ENCODE results near the gene LGALS7B.
"Not testable (repeated sequence)": the region's sequence is repeated elsewhere in the genome, so short reads cannot be mapped to it uniquely, and the experiment has no call there.

Gene LGALS7B

DNA sequence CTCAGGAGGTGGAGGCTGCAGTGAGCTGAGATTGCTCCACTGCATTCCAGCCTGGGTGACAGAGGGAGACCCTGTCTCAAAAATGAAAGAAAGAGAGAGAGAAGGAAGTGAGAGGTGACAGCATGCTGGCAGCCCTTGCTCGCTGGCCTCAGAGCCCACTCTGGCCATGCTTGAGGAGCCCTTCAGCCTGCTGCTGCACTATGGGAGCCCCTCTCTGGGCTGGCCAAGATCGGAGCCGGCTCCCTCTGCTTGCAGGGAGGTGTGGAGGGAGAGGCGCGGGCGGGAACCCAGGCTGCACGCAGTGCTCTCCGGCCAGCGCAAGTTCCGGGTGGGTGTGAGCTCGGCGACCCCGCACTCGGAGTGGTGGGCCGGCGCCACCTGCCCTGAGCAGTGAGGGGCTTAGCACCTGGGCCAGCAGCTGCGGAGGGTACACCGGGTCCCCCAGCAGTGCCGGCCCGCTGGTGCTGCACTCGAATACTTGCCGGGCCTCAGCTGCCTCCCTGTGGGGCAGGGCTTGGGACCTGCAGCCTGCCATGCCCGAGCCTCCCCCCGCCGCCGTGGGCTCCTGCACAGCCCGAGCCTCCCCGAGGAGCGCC is 32.3 kb downstream of the LGALS7B start:
- H3K27me3 ChIP-seq (ENCODE audit: control insufficient read depth, insufficient read depth, low read length); H3K9me3 ChIP-seq (ENCODE audit: control insufficient read depth, insufficient read depth, low read length); H3K27ac ChIP-seq (ENCODE audit: low read length); H3K4me3 ChIP-seq (ENCODE audit: low read length); H3K4me1 ChIP-seq (ENCODE audit: control insufficient read depth, insufficient read depth, low read length); DNase-seq (ENCODE audit: low read depth, low spot score); H3K36me3 ChIP-seq (ENCODE audit: control insufficient read depth, insufficient read depth, low read length): not testable (repeated sequence)
- no CpG with 5 or more reads among the region's 29 CpGs for WGBS (ENCODE audit: insufficient coverage, insufficient read length)

DNA sequence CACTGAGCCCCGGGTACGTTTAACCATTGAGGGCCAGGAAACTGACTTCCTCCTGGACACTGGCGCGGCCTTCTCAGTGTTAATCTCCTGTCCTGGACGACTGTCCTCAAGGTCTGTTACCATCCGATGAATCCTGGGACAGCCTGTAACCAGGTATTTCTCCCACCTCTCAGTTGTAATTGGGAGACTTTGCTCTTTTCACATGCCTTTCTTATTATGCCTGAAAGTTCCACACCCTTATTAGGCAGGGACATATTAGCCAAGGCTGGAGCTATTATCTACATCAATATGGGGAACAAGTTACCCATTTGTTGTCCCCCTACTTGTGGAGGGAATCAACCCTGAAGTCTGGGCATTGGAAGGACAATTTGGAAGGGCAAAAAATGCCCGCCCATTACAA is 36.9 kb downstream of the LGALS7B start:
- no CpG with 5 or more reads among the region's 7 CpGs for WGBS (ENCODE audit: insufficient coverage, insufficient read length)
- not testable (repeated sequence) for H3K27me3 ChIP-seq (ENCODE audit: control insufficient read depth, insufficient read depth, low read length); H3K36me3 ChIP-seq (ENCODE audit: control insufficient read depth, insufficient read depth, low read length); H3K27ac ChIP-seq (ENCODE audit: low read length); H3K4me3 ChIP-seq (ENCODE audit: low read length); H3K9me3 ChIP-seq (ENCODE audit: control insufficient read depth, insufficient read depth, low read length); DNase-seq (ENCODE audit: low read depth, low spot score); H3K4me1 ChIP-seq (ENCODE audit: control insufficient read depth, insufficient read depth, low read length)

DNA sequence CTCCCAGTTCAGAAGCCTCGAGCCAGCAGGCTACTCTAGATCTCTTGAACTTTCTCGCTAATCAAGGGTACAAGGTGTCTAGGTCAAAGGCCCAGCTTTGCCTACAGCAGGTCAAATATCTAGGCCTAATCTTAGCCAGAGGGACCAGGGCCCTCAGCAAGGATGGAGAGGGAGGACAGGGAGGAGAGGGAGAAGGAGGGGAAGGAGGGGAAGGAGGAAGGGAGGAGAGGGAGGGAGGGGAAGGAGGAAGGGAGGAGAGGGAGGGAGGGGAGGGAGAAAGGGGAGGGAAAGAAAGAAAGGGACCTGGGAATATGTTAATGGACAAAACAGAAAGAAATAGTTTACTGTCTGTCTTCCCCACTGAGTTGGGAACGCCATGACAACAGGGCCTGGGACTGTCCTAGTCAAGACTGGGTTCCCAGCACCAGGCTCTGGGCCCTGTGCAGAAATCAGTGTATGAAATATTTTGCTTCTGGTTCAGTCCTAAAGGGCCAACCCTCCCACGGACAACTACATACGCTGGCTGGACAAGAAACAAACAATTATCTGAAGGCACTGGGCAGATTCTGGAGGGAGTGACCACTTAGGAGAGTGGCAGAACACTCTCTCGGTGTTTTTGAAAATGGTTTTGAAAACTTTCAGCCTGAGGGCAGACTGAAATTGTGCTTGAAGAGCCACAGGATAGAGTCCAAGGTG is 38.0 kb downstream of the LGALS7B start:
- Histone ChIP-seq H3K4me3 (ENCODE audit: low read length) (no peak overlapping the region), H3K9me3 (ENCODE audit: control insufficient read depth, insufficient read depth, low read length) (no peaks in the 10 kb centered on the region), H3K27me3 (ENCODE audit: control insufficient read depth, insufficient read depth, low read length) (no peaks in the 10 kb centered on the region), H3K27ac (ENCODE audit: low read length) (no peak overlapping the region), H3K36me3 (ENCODE audit: control insufficient read depth, insufficient read depth, low read length) (peaks cover 3% of the 10 kb centered on the region; the same call in 1 of the 2 replicates), H3K4me1 (ENCODE audit: control insufficient read depth, insufficient read depth, low read length) (peaks cover 1% of the 10 kb centered on the region; the same call in 1 of the 2 replicates)
- no CpG with 5 or more reads among the region's 6 CpGs for WGBS (ENCODE audit: insufficient coverage, insufficient read length)
- DNase-seq (ENCODE audit: low read depth, low spot score) = no peak

DNA sequence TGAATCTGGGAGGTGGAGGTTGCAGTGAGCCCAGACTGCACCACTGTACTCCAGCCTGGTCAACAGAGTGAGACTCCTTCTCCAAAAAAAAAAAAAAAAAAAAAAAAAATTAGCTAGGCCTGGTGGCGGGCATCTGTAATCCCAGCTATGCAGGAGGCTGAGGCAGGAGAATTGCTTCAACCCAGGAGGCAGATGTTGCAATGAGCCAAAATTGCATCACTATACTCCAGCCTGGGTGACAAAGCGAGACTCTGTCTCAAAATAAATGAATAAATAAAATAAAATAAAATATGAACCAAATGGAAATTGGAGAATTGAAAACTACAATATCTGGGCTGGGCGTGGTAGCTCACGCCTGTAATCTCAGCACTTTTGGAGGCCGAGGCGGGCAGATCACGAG is 40.2 kb downstream of the LGALS7B start:
- not testable (repeated sequence) for H3K4me3 ChIP-seq (ENCODE audit: low read length); H3K9me3 ChIP-seq (ENCODE audit: control insufficient read depth, insufficient read depth, low read length); H3K36me3 ChIP-seq (ENCODE audit: control insufficient read depth, insufficient read depth, low read length); H3K4me1 ChIP-seq (ENCODE audit: control insufficient read depth, insufficient read depth, low read length); H3K27me3 ChIP-seq (ENCODE audit: control insufficient read depth, insufficient read depth, low read length); H3K27ac ChIP-seq (ENCODE audit: low read length); DNase-seq (ENCODE audit: low read depth, low spot score)
- no CpG with 5 or more reads among the region's 7 CpGs for WGBS (ENCODE audit: insufficient coverage, insufficient read length)

DNA sequence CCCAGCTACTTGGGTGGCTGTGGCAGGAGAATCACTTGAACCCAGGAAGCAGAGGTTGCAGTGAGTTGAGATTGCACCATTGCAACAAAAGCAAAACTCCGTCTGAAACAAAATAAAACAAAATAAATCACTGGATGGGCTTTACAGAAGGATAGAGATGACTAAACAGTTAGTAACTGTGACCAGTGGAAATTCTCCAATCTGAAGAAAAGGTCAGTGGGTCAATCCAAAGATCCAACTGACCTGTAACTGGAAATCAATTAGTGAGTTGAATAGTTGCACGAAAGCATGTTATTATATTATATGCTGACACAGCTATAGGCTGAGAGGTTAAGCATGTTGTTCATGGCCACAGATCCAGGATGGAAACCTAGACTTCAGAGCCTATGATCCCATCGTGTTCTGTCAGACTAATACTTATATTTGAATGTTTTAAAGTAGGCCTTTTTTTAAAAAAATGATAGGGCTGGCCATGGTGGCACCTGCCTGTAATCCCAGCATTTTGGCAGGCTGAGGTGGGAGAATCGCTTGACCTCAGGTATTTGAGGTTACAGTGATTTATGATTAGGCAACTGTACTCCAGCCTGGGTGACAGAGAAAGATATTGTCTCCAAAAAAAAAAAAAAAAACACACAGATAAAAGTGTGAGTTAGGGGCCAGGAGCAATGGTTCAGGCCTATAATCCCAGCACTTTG is 41.2 kb downstream of the LGALS7B start:
- Histone ChIP-seq H3K27me3 (ENCODE audit: control insufficient read depth, insufficient read depth, low read length) (no peaks in the 10 kb centered on the region), H3K4me1 (ENCODE audit: control insufficient read depth, insufficient read depth, low read length) (peaks cover 1% of the 10 kb centered on the region; the same call in 1 of the 2 replicates), H3K9me3 (ENCODE audit: control insufficient read depth, insufficient read depth, low read length) (no peaks in the 10 kb centered on the region), H3K4me3 (ENCODE audit: low read length) (no peak overlapping the region), H3K27ac (ENCODE audit: low read length) (no peak overlapping the region), H3K36me3 (ENCODE audit: control insufficient read depth, insufficient read depth, low read length) (0 out of 2 replicates have a peak, but pooled peaks cover 3% of the 10 kb centered on the region)
- no peak for DNase-seq (ENCODE audit: low read depth, low spot score)
- WGBS (ENCODE audit: insufficient coverage, insufficient read length) = no CpG with 5 or more reads among the region's 4 CpGs

DNA sequence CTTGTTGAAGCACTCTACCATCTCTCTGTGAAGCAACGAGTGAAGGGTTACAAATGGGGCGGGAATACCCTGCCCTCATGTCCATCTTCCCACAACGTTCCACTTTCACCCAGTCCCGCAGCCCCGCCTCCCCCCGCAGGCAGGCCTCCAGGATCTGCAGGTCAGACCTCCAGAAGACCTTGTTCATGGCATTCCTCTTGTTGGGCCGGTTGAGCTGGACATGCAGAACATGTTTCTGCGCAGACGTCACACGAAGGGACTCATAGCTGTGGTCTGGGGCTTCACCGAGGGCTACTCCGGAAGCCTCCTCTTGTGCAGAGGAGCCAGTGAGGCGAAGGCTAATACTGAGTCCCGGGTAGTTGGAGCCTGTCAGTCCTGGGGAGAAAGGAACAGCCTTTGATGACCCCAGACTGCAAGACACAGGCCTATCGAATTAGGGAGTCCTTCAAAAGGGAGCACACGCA is 42.2 kb downstream of the LGALS7B start:
- H3K27ac ChIP-seq (ENCODE audit: low read length) = no peak overlapping the region
- H3K4me3 ChIP-seq (ENCODE audit: low read length) = peak overlapping the region; percentile 83; the same call in 1 of the 2 replicates
- WGBS (ENCODE audit: insufficient coverage, insufficient read length) = no CpG with 5 or more reads among the region's 16 CpGs
- peaks cover 1% of the 10 kb centered on the region; the same call in 1 of the 2 replicates for H3K4me1 ChIP-seq (ENCODE audit: control insufficient read depth, insufficient read depth, low read length)
- peaks cover 9% of the 10 kb centered on the region; the same call in 1 of the 2 replicates for H3K36me3 ChIP-seq (ENCODE audit: control insufficient read depth, insufficient read depth, low read length)
- no peaks in the 10 kb centered on the region for H3K27me3 ChIP-seq (ENCODE audit: control insufficient read depth, insufficient read depth, low read length)
- DNase-seq (ENCODE audit: low read depth, low spot score) = no peak
- no peaks in the 10 kb centered on the region for H3K9me3 ChIP-seq (ENCODE audit: control insufficient read depth, insufficient read depth, low read length)

DNA sequence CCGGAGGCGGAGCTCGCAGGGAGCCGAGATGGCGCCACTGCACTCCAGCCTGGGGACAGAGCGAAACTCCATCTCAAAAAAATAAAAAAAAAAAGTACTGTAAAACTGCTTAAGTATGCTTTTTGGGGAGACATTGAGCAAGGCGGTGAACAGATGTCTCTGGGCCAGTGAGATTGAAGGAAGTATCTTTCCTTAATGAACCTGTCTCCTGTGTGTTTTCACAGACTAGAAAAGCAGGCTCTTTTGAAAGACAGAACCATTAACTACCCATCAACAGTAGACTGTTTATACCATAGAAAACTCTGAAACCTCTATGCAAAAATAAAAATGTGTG is 44.1 kb downstream of the LGALS7B start:
- Histone ChIP-seq H3K4me1 (ENCODE audit: control insufficient read depth, insufficient read depth, low read length) (peaks cover 1% of the 10 kb centered on the region; the same call in 1 of the 2 replicates), H3K27me3 (ENCODE audit: control insufficient read depth, insufficient read depth, low read length) (no peaks in the 10 kb centered on the region), H3K4me3 (ENCODE audit: low read length) (no peak overlapping the region), H3K27ac (ENCODE audit: low read length) (no peak overlapping the region), H3K9me3 (ENCODE audit: control insufficient read depth, insufficient read depth, low read length) (no peaks in the 10 kb centered on the region), H3K36me3 (ENCODE audit: control insufficient read depth, insufficient read depth, low read length) (peaks cover 21% of the 10 kb centered on the region)
- WGBS (ENCODE audit: insufficient coverage, insufficient read length) = no CpG with 5 or more reads among the region's 7 CpGs
- no peak for DNase-seq (ENCODE audit: low read depth, low spot score)

DNA sequence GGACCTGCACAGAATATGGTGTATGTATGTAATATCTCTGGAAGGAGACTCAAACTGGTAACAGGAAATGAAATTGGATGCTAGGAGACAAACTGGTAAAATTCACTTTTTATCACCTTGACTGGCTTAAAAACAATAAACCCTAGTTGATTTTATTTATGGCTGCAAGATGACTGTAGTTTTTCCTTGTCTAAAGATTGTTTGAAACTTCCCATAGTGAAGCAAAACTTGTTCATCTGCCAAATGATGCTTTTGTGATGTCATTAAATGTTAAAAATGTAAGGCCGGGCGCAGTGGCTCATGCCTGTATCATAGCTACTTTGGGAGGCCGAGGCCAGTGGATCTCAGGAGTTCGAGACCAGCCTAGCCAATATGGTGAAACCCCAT is 45.1 kb downstream of the LGALS7B start:
- H3K4me1 ChIP-seq (ENCODE audit: control insufficient read depth, insufficient read depth, low read length) = peaks cover 1% of the 10 kb centered on the region; the same call in 1 of the 2 replicates
- WGBS (ENCODE audit: insufficient coverage, insufficient read length) = no CpG with 5 or more reads among the region's 4 CpGs
- no peak overlapping the region for H3K27ac ChIP-seq (ENCODE audit: low read length)
- H3K36me3 ChIP-seq (ENCODE audit: control insufficient read depth, insufficient read depth, low read length) = peaks cover 32% of the 10 kb centered on the region
- H3K4me3 ChIP-seq (ENCODE audit: low read length) = no peak overlapping the region
- no peaks in the 10 kb centered on the region for H3K9me3 ChIP-seq (ENCODE audit: control insufficient read depth, insufficient read depth, low read length)
- no peaks in the 10 kb centered on the region for H3K27me3 ChIP-seq (ENCODE audit: control insufficient read depth, insufficient read depth, low read length)
- DNase-seq (ENCODE audit: low read depth, low spot score) = no peak

DNA sequence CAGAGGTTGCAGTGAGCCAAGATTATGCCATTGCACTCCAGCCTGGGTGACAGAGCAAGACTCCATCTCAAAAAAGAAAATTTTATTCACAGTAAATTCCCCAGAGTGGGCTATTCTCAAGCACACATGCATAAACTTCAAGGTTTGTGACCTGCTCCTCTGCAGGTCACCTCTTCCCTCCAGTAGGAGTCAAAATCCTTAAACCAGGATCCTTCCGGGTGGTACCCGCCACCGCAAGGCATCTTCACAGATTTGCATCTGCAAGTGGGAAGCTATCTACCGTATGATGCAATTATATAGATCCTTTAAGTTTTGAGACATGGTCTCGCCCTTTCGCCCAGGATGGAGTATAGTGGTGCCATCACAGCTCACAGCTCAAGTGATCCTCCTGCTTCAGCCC is 45.6 kb downstream of the LGALS7B start:
- H3K27ac ChIP-seq (ENCODE audit: low read length) = no peak overlapping the region
- H3K9me3 ChIP-seq (ENCODE audit: control insufficient read depth, insufficient read depth, low read length) = no peaks in the 10 kb centered on the region
- H3K4me1 ChIP-seq (ENCODE audit: control insufficient read depth, insufficient read depth, low read length) = peaks cover 1% of the 10 kb centered on the region; the same call in 1 of the 2 replicates
- peaks cover 36% of the 10 kb centered on the region for H3K36me3 ChIP-seq (ENCODE audit: control insufficient read depth, insufficient read depth, low read length)
- no peak for DNase-seq (ENCODE audit: low read depth, low spot score)
- H3K4me3 ChIP-seq (ENCODE audit: low read length) = no peak overlapping the region
- no peaks in the 10 kb centered on the region for H3K27me3 ChIP-seq (ENCODE audit: control insufficient read depth, insufficient read depth, low read length)
- WGBS (ENCODE audit: insufficient coverage, insufficient read length) = no CpG with 5 or more reads among the region's 6 CpGs

DNA sequence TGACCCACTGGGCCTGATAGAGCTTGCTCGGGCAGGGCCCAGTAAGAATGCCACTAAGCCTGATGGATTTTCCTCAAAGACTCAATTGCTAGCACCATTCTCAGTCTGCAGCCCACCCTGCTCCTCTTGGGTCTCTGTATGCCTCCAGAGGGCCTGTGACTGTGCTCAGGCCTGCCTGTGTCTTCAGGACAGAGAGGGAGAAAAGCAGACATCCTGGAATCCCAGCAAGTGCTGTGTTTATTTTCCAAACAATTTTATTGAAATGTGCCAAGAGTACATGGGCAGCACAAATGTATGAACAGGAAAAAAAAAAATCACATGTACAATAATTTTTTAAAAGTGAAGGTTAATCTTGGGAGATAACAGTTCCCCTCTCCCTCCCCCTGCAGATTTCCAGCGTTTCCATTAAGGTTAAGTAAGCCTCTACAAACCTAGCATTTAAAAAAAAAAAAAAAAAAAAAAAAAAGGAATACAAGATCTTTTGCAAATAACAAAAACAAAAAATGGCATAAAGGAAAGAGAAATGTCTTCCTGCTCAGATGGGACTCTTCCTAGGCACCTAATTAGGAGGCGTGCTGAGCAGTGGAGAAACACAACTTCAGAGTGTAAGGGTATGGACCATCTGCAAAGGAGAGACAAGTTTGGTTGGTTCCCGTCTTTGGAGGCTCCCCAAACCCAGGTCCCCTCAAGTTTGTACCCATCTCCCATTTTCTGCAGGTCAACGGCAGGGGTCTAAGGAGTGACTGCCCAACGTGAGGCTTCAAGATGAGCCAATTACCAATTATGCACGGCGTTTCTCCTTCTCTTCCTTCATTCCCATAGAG is 47.4 kb downstream of the LGALS7B start:
- WGBS (ENCODE audit: insufficient coverage, insufficient read length) = no CpG with 5 or more reads among the region's 8 CpGs
- H3K4me3 ChIP-seq (ENCODE audit: low read length) = no peak overlapping the region
- no peak overlapping the region for H3K27ac ChIP-seq (ENCODE audit: low read length)
- no peaks in the 10 kb centered on the region for H3K27me3 ChIP-seq (ENCODE audit: control insufficient read depth, insufficient read depth, low read length)
- H3K4me1 ChIP-seq (ENCODE audit: control insufficient read depth, insufficient read depth, low read length) = no peaks in the 10 kb centered on the region
- H3K9me3 ChIP-seq (ENCODE audit: control insufficient read depth, insufficient read depth, low read length) = no peaks in the 10 kb centered on the region
- peaks cover 52% of the 10 kb centered on the region for H3K36me3 ChIP-seq (ENCODE audit: control insufficient read depth, insufficient read depth, low read length)
- DNase-seq (ENCODE audit: low read depth, low spot score) = no peak
